ENCODE results near the gene PLPPR1.

DNA sequence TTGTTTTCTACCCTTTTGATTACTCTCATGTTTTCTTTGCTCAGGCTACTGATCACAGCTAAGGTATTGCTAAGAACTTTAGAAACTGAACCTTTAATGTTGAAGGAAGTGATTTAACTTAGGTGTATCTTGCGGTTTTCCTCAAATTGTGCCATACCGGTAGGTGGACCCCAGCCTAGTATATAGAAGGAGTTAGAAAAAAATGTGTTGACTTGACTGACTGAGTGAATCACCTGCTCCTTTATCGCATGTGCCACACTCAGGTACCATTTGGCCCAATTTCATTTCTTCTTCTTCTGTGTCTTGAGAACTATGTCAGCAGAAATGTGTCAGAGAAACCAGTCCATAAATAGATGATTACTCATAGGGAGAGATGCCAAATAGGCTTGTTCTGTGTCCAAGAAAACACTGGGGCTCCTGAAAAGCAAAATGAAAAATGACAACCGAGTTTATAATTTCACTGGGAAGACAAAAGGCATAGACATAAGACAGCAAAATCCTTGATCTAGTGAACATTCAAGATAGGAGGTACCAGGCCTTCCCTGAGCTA lies 19.4 kb downstream of the PLPPR1 start:
- TF ChIP-seq, protein P1, sequence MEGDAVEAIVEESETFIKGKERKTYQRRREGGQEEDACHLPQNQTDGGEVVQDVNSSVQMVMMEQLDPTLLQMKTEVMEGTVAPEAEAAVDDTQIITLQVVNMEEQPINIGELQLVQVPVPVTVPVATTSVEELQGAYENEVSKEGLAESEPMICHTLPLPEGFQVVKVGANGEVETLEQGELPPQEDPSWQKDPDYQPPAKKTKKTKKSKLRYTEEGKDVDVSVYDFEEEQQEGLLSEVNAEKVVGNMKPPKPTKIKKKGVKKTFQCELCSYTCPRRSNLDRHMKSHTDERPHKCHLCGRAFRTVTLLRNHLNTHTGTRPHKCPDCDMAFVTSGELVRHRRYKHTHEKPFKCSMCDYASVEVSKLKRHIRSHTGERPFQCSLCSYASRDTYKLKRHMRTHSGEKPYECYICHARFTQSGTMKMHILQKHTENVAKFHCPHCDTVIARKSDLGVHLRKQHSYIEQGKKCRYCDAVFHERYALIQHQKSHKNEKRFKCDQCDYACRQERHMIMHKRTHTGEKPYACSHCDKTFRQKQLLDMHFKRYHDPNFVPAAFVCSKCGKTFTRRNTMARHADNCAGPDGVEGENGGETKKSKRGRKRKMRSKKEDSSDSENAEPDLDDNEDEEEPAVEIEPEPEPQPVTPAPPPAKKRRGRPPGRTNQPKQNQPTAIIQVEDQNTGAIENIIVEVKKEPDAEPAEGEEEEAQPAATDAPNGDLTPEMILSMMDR (IDR thresholded peaks at IDR 0.05): no peak
- no peak for TF ChIP-seq ZFX (IDR thresholded peaks at IDR 0.05; ENCODE audit: borderline replicate concordance)
